HCT116 (cell line): ENCODE data around the gene ECE1.

ENCODE experiments used
- CTCF ChIP-seq, 3 experiments: fragments of 200-600 bp in 1 of 3; sonication (generic) in 1 of 3; IDR thresholded peaks in 2 of 3; conservative IDR thresholded peaks in 1 of 3; 2 replicates each; pipeline ENCODE4 v1.5.1; 2012 to 2017; ENCODE audit warnings: low read depth in 2 of 3, low read length in 2 of 3, antibody characterized with exemption in 1 of 3, borderline replicate concordance in 1 of 3, control low read depth in 1 of 3, mild to moderate bottlenecking in 1 of 3, mixed read lengths in 1 of 3, mixed run types in 1 of 3, moderate library complexity in 1 of 3; ENCODE audit not compliant: insufficient read depth in 1 of 3
- EZH2 ChIP-seq: fragments of 200-600 bp; sonication (generic); IDR thresholded peaks from 2 replicates; pipeline ENCODE4 v1.6.1; 2017; ENCODE audit warnings: antibody characterized with exemption, mixed run types
- JUND ChIP-seq: IDR thresholded peaks from 2 replicates; pipeline ENCODE4 v1.6.1; 2012
- POLR2AphosphoS5 ChIP-seq: IDR thresholded peaks from 2 replicates; pipeline ENCODE4 v1.6.1; 2011; ENCODE audit warnings: mild to moderate bottlenecking, low read depth, low read length, moderate library complexity
- ZNF274 ChIP-seq: fragments of 200-500 bp; sonication (Bioruptor generic); IDR thresholded peaks from 2 replicates; pipeline ENCODE4 v1.6.1; 2014; ENCODE audit warnings: mild to moderate bottlenecking, low read depth, low read length, inconsistent platforms

GRCh38 chr1:21325731-21326387 is 35.6 kb upstream of the ECE1 start:
- TF ChIP-seq JUND: no peak
- TF ChIP-seq EZH2: no peak
- TF ChIP-seq CTCF (IDR thresholded peaks at IDR 0.05 in 2 of 3, conservative IDR thresholded peaks at IDR 0.05 in 1 of 3; ENCODE audit: borderline replicate concordance in 1 of 3, insufficient read depth in 1 of 3, low read depth in 2 of 3, low read length in 2 of 3): no peak
- no peak for TF ChIP-seq ZNF274
- TF ChIP-seq POLR2AphosphoS5: no peak
